Kidney epithelial cell (primary cell): ENCODE results near the gene HNRNPUL2. TPM values are rescaled to one million over a fixed set of nuclear protein-coding genes. Genes with fewer than 3 reads are reported as not detected.

ENCODE experiments used
- DNase-seq: peaks from one replicate; pipeline ENCODE4 v3.0.0-alpha.2; 2010; ENCODE audit warnings: low read depth
- H3K27me3 ChIP-seq: 2 replicates; pipeline ENCODE4 v1.6.0; 2011; ENCODE audit warnings: low read length; ENCODE audit not compliant: control insufficient read depth, insufficient read depth
- H3K36me3 ChIP-seq: 2 replicates; pipeline ENCODE4 v1.5.1; 2011; ENCODE audit warnings: low read length; ENCODE audit not compliant: control insufficient read depth, insufficient read depth
- H3K4me3 ChIP-seq: 2 replicates; pipeline ENCODE4 v1.5.1; 2011; ENCODE audit warnings: low read depth, mild to moderate bottlenecking, control low read depth, low read length
- CTCF ChIP-seq: IDR thresholded peaks from 2 replicates; pipeline ENCODE4 v1.5.1; 2011; ENCODE audit warnings: mild to moderate bottlenecking, moderate library complexity, low read length, control low read depth, inconsistent platforms; ENCODE audit not compliant: insufficient read depth, poor library complexity, severe bottlenecking
- total RNA-seq: library from RNA; depleted of rRNA; stranded (reverse); fragments of >200 nt; gene quantifications from 2 replicates; pipeline ENCODE4 v1.2.3, GENCODE V29; 2015

HNRNPUL2 gene
- total RNA-seq, 1 donor from 2014 or later, result 12.8 TPM

- no peak for TF ChIP-seq CTCF
- Histone ChIP-seq H3K27me3 (no peaks in the 10 kb centered on the region), H3K4me3 (no peak overlapping the region), H3K36me3 (peaks cover 3% of the 10 kb centered on the region)
- no peak for DNase-seq
These were observed 10.4 kb downstream of the HNRNPUL2 start for GRCh38 chr11:62716816-62717215.

GRCh38 chr11:62716206-62716605 is 11.1 kb downstream of the HNRNPUL2 start:
- Histone ChIP-seq H3K4me3 (no peak overlapping the region), H3K36me3 (peaks cover 3% of the 10 kb centered on the region), H3K27me3 (no peaks in the 10 kb centered on the region)
- DNase-seq, result no peak
- no peak for TF ChIP-seq CTCF

GRCh38 chr11:62715150-62716130 is 11.8 kb downstream of the HNRNPUL2 start:
- no peak for TF ChIP-seq CTCF
- Histone ChIP-seq H3K4me3 (no peak overlapping the region), H3K27me3 (no peaks in the 10 kb centered on the region), H3K36me3 (peaks cover 3% of the 10 kb centered on the region)
- DNase-seq, result no peak

GRCh38 chr11:62713343-62713742 is 13.9 kb downstream of the HNRNPUL2 start:
- no peak for DNase-seq
- no peaks in the 10 kb centered on the region for H3K27me3 ChIP-seq
- H3K36me3 ChIP-seq, result peaks cover 4% of the 10 kb centered on the region
- TF ChIP-seq CTCF, result no peak
- no peak overlapping the region for H3K4me3 ChIP-seq

GRCh38 chr11:62712861-62713260 is 14.4 kb downstream of the HNRNPUL2 start:
- no peaks in the 10 kb centered on the region for H3K27me3 ChIP-seq
- no peak for DNase-seq
- no peak overlapping the region for H3K4me3 ChIP-seq
- no peak for TF ChIP-seq CTCF
- peaks cover 4% of the 10 kb centered on the region for H3K36me3 ChIP-seq

GRCh38 chr11:62712276-62712812 is 14.9 kb downstream of the HNRNPUL2 start:
- Histone ChIP-seq H3K36me3 (peaks cover 4% of the 10 kb centered on the region), H3K4me3 (no peak overlapping the region), H3K27me3 (no peaks in the 10 kb centered on the region)
- DNase-seq, result no peak
- no peak for TF ChIP-seq CTCF
